Neural cell (in vitro differentiated cells): ENCODE data around the gene MSI2. TPM values are rescaled to one million over a fixed set of nuclear protein-coding genes. Genes with fewer than 3 reads are reported as not detected.

ENCODE experiments used
- H2AFZ ChIP-seq: fragments of 200-600, 300-800 bp; sonication (generic), shearing (Covaris generic); 2 replicates; pipeline ENCODE4 v1.6.0; 2014; ENCODE audit warnings: low read depth, mild to moderate bottlenecking, antibody characterized with exemption, low read length, moderate library complexity
- H3F3A ChIP-seq: fragments of 200-600 bp; shearing (Covaris generic); 2 replicates; pipeline ENCODE4 v1.6.1; 2016; ENCODE audit warnings: mild to moderate bottlenecking, moderate library complexity, mixed read lengths, antibody characterized with exemption, low read length; ENCODE audit not compliant: insufficient read depth, poor library complexity, severe bottlenecking
- H3K27ac ChIP-seq: fragments of 200-600, 300-800 bp; sonication (generic), shearing (Covaris generic); 2 replicates; pipeline ENCODE4 v1.5.1; 2014; ENCODE audit warnings: mild to moderate bottlenecking, low read length, moderate library complexity
- H3K27me3 ChIP-seq: fragments of 300-800, 200-600 bp; sonication (generic), shearing (Covaris generic); 2 replicates; pipeline ENCODE4 v1.6.0; 2014; ENCODE audit warnings: mild to moderate bottlenecking, low read depth, low read length, moderate library complexity; ENCODE audit not compliant: insufficient read depth
- H3K36me3 ChIP-seq: fragments of 300-800, 200-600 bp; sonication (generic), shearing (Covaris generic); 2 replicates; pipeline ENCODE4 v1.5.1; 2014; ENCODE audit warnings: mild to moderate bottlenecking, antibody characterized with exemption, low read length, moderate library complexity; ENCODE audit not compliant: insufficient read depth
- H3K4me2 ChIP-seq: fragments of 300-800, 200-600 bp; sonication (generic), shearing (Covaris generic); 2 replicates; pipeline ENCODE4 v1.6.0; 2014; ENCODE audit warnings: mild to moderate bottlenecking, low read length
- H3K4me3 ChIP-seq: fragments of 300-800, 200-600 bp; sonication (generic), shearing (Covaris generic); 2 replicates; pipeline ENCODE4 v1.5.1; 2014; ENCODE audit warnings: mild to moderate bottlenecking, low read length, moderate library complexity
- H3K79me2 ChIP-seq: fragments of 200-600 bp; shearing (Covaris generic); replicated peaks from 2 replicates; pipeline ENCODE4 v1.6.0; 2014; ENCODE audit warnings: mild to moderate bottlenecking, low read length, moderate library complexity; ENCODE audit not compliant: insufficient read depth
- H3K9ac ChIP-seq: fragments of 300-800, 200-600 bp; sonication (generic), shearing (Covaris generic); 2 replicates; pipeline ENCODE4 v1.6.1; 2016; ENCODE audit warnings: mild to moderate bottlenecking, low read length, mixed read lengths
- H3K9me2 ChIP-seq: fragments of 200-600 bp; shearing (Covaris generic); 2 replicates; pipeline ENCODE4 v1.6.1; 2016; ENCODE audit warnings: mild to moderate bottlenecking, low read length, mixed read lengths; ENCODE audit not compliant: insufficient read depth
- H3K9me3 ChIP-seq: fragments of 200-600, 300-800 bp; sonication (generic), shearing (Covaris generic); 2 replicates; pipeline ENCODE4 v1.6.1; 2016; ENCODE audit warnings: mild to moderate bottlenecking, mixed run types, low read length, moderate library complexity, mixed read lengths
- H4K20me1 ChIP-seq: fragments of 200-600 bp; shearing (Covaris generic); 2 replicates; pipeline ENCODE4 v1.6.1; 2016; ENCODE audit warnings: mild to moderate bottlenecking, mixed run types; ENCODE audit not compliant: insufficient read depth
- EP300 ChIP-seq: fragments of 450-650 bp; conservative IDR thresholded peaks from 2 replicates; pipeline ENCODE4 v1.6.1; 2014; ENCODE audit warnings: antibody characterized with exemption, mild to moderate bottlenecking, moderate library complexity; ENCODE audit not compliant: poor library complexity, severe bottlenecking
- EZH2 ChIP-seq: fragments of 200-600, 300-800 bp; shearing (Covaris generic), sonication (generic); IDR thresholded peaks from 2 replicates; pipeline ENCODE4 v1.6.1; 2014; ENCODE audit warnings: antibody characterized with exemption, low read length, borderline replicate concordance, mild to moderate bottlenecking; ENCODE audit not compliant: insufficient read depth, poor library complexity, severe bottlenecking
- MXI1 ChIP-seq: fragments of 450-650 bp; conservative IDR thresholded peaks from 2 replicates; pipeline ENCODE4 v1.6.1; 2014; ENCODE audit warnings: antibody characterized with exemption, mild to moderate bottlenecking; ENCODE audit not compliant: poor library complexity, severe bottlenecking
- POLR2AphosphoS5 ChIP-seq: IDR thresholded peaks from 2 replicates; pipeline ENCODE4 v1.6.1; 2012
- RAD21 ChIP-seq: fragments of 450-650 bp; conservative IDR thresholded peaks from 2 replicates; pipeline ENCODE4 v1.6.1; 2014; ENCODE audit warnings: antibody characterized with exemption, mild to moderate bottlenecking, moderate library complexity
- SMC3 ChIP-seq: fragments of 450-650 bp; conservative IDR thresholded peaks from 2 replicates; pipeline ENCODE4 v1.6.1; 2014; ENCODE audit warnings: antibody characterized with exemption, mild to moderate bottlenecking, moderate library complexity; ENCODE audit not compliant: poor library complexity
- TAF1 ChIP-seq: IDR thresholded peaks from 2 replicates; pipeline ENCODE4 v1.6.1; 2012; ENCODE audit warnings: low read depth
- polyA plus RNA-seq: library from polyadenylated mRNA; depleted of rRNA; stranded (reverse); fragments of >200 nt; gene quantifications from 2 replicates; pipeline ENCODE4 v1.2.3, GENCODE V29; 2014
- TF ChIP-seq, protein P1 (sequence below): IDR thresholded peaks from 2 replicates; pipeline ENCODE4 v1.6.1; 2012; ENCODE audit warnings: borderline replicate concordance
- TF ChIP-seq, protein P2 (sequence below): fragments of 450-650 bp; IDR thresholded peaks from 2 replicates; pipeline ENCODE4 v1.5.1; 2014; ENCODE audit warnings: antibody characterized with exemption, mild to moderate bottlenecking, moderate library complexity; ENCODE audit not compliant: poor library complexity, severe bottlenecking

The MSI2 gene
- polyA plus RNA-seq, 1 donor from 2014 or later: 61.4 TPM

DNA sequence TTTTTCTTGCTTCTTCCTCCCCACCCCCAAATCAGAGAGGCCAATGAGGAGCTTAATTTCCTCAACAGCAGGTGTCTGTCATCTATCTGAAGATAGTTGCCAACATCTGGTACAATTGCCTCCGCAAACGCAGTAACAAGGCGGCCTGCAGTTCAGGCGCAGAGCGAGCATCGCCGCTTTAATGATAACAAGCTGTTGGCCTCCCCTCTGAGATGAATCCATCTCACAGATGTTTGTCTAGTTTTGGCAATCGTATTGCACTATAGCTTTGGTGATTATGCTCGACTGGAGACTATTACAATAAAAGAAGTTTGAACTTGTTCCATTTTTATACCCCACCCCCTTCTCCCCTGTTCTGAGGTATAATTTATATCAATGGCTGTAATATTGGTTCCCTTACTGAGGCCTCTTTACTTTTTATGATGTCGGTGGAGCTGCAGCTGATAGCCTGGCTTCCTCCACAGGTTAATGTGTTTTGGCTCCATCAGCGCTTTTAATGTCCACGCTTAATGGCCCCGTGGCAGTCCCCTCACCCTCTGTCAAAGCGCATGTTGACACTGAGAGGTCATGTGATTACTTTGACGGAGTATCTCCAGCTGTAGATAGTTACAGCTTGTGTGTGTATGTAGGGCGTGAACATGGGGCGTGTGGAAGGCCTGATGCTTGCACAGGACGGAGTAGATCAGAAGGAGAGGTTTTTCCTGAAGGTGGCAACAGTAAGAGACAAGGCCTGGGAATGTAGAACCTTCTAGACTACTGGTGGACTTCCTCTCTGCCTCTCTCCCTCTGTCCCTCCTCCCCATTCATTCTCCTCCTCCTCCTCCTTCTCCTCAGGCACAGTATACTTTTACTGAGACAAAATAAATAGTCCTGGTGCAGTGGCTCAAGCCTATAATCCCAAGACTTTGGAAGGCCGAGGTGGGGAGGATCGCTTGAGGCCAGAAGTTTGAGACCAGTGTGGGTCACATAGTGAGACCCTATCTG is 164.7 kb downstream of the MSI2 start:
- peak overlapping the region; percentile 27 for H3K27ac ChIP-seq
- no peaks in the 10 kb centered on the region for H3K9me3 ChIP-seq
- H2AFZ ChIP-seq: no peak overlapping the region
- no peak overlapping the region for H3K4me2 ChIP-seq
- H3K27me3 ChIP-seq: no peaks in the 10 kb centered on the region
- no peaks in the 10 kb centered on the region for H4K20me1 ChIP-seq
- H3K4me3 ChIP-seq: peak overlapping the region; percentile 7
- H3K79me2 ChIP-seq: peaks cover 51% of the 10 kb centered on the region
- H3K9me2 ChIP-seq: no peaks in the 10 kb centered on the region
- no peak overlapping the region for H3K9ac ChIP-seq
- H3F3A ChIP-seq: no peaks in the 10 kb centered on the region
- no peak for TF ChIP-seq SMC3
- TF ChIP-seq TAF1: no peak
- TF ChIP-seq, protein P1, sequence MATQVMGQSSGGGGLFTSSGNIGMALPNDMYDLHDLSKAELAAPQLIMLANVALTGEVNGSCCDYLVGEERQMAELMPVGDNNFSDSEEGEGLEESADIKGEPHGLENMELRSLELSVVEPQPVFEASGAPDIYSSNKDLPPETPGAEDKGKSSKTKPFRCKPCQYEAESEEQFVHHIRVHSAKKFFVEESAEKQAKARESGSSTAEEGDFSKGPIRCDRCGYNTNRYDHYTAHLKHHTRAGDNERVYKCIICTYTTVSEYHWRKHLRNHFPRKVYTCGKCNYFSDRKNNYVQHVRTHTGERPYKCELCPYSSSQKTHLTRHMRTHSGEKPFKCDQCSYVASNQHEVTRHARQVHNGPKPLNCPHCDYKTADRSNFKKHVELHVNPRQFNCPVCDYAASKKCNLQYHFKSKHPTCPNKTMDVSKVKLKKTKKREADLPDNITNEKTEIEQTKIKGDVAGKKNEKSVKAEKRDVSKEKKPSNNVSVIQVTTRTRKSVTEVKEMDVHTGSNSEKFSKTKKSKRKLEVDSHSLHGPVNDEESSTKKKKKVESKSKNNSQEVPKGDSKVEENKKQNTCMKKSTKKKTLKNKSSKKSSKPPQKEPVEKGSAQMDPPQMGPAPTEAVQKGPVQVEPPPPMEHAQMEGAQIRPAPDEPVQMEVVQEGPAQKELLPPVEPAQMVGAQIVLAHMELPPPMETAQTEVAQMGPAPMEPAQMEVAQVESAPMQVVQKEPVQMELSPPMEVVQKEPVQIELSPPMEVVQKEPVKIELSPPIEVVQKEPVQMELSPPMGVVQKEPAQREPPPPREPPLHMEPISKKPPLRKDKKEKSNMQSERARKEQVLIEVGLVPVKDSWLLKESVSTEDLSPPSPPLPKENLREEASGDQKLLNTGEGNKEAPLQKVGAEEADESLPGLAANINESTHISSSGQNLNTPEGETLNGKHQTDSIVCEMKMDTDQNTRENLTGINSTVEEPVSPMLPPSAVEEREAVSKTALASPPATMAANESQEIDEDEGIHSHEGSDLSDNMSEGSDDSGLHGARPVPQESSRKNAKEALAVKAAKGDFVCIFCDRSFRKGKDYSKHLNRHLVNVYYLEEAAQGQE: no peak
- peak; percentile 20 for TF ChIP-seq RAD21
- TF ChIP-seq EZH2: no peak
- TF ChIP-seq MXI1: no peak
- no peak for TF ChIP-seq EP300
- H3K36me3 ChIP-seq: no peaks in the 10 kb centered on the region

DNA sequence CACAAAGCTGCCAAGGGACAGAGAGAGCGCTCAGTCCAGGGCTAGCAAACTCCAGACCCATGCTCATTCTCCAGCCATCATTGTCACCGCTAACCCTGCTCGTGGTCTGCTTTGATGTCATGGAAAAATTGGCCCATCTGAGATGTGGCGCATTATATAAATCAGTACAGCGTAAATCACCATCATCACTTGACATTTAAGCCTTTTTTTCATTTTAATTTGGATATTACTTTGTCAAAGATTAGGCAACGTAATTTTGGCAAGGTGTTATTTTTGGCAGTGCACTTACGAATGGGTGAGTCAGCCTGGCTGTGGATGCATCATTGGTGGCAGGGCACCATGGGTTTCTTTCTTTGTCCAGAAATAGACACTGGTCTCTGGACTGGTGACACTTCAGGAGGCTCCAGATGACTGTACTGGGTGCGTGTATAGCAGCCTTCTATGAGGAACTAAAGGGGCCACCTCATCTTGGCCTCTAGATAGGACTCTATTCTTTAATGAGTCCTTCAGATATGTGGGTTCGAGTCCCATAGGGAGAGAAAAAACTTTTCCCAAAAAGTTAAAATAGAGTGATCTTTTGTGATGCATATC is 166.3 kb downstream of the MSI2 start:
- H3K27me3 ChIP-seq: no peaks in the 10 kb centered on the region
- no peaks in the 10 kb centered on the region for H3F3A ChIP-seq
- peaks cover 50% of the 10 kb centered on the region for H3K79me2 ChIP-seq
- no peak overlapping the region for H3K4me2 ChIP-seq
- no peaks in the 10 kb centered on the region for H3K9me3 ChIP-seq
- H3K36me3 ChIP-seq: no peaks in the 10 kb centered on the region
- no peaks in the 10 kb centered on the region for H4K20me1 ChIP-seq
- no peaks in the 10 kb centered on the region for H3K9me2 ChIP-seq
- H3K27ac ChIP-seq: no peak overlapping the region
- H3K9ac ChIP-seq: no peak overlapping the region
- no peak for TF ChIP-seq TAF1
- TF ChIP-seq, protein P1: no peak
- TF ChIP-seq EZH2: no peak
- TF ChIP-seq MXI1: no peak
- TF ChIP-seq SMC3: no peak
- TF ChIP-seq EP300: no peak
- no peak for TF ChIP-seq RAD21
- no peak for TF ChIP-seq POLR2AphosphoS5
- TF ChIP-seq, protein P2, sequence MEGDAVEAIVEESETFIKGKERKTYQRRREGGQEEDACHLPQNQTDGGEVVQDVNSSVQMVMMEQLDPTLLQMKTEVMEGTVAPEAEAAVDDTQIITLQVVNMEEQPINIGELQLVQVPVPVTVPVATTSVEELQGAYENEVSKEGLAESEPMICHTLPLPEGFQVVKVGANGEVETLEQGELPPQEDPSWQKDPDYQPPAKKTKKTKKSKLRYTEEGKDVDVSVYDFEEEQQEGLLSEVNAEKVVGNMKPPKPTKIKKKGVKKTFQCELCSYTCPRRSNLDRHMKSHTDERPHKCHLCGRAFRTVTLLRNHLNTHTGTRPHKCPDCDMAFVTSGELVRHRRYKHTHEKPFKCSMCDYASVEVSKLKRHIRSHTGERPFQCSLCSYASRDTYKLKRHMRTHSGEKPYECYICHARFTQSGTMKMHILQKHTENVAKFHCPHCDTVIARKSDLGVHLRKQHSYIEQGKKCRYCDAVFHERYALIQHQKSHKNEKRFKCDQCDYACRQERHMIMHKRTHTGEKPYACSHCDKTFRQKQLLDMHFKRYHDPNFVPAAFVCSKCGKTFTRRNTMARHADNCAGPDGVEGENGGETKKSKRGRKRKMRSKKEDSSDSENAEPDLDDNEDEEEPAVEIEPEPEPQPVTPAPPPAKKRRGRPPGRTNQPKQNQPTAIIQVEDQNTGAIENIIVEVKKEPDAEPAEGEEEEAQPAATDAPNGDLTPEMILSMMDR: no peak
- H2AFZ ChIP-seq: no peak overlapping the region
- no peak overlapping the region for H3K4me3 ChIP-seq
